Neural cell (in vitro differentiated cells): ENCODE measurements around the gene SMAGP. TPM values are rescaled to one million over a fixed set of nuclear protein-coding genes. Genes with fewer than 3 reads are reported as not detected.

ENCODE experiments used
- H2AFZ ChIP-seq: fragments of 200-600, 300-800 bp; sonication (generic), shearing (Covaris generic); 2 replicates; pipeline ENCODE4 v1.6.0; 2014; ENCODE audit warnings: low read depth, mild to moderate bottlenecking, antibody characterized with exemption, low read length, moderate library complexity
- H3F3A ChIP-seq: fragments of 200-600 bp; shearing (Covaris generic); 2 replicates; pipeline ENCODE4 v1.6.1; 2016; ENCODE audit warnings: mild to moderate bottlenecking, moderate library complexity, mixed read lengths, antibody characterized with exemption, low read length; ENCODE audit not compliant: insufficient read depth, poor library complexity, severe bottlenecking
- H3K27ac ChIP-seq: fragments of 200-600, 300-800 bp; sonication (generic), shearing (Covaris generic); 2 replicates; pipeline ENCODE4 v1.5.1; 2014; ENCODE audit warnings: mild to moderate bottlenecking, low read length, moderate library complexity
- H3K27me3 ChIP-seq: fragments of 300-800, 200-600 bp; sonication (generic), shearing (Covaris generic); 2 replicates; pipeline ENCODE4 v1.6.0; 2014; ENCODE audit warnings: mild to moderate bottlenecking, low read depth, low read length, moderate library complexity; ENCODE audit not compliant: insufficient read depth
- H3K36me3 ChIP-seq: fragments of 300-800, 200-600 bp; sonication (generic), shearing (Covaris generic); 2 replicates; pipeline ENCODE4 v1.5.1; 2014; ENCODE audit warnings: mild to moderate bottlenecking, antibody characterized with exemption, low read length, moderate library complexity; ENCODE audit not compliant: insufficient read depth
- H3K4me2 ChIP-seq: fragments of 300-800, 200-600 bp; sonication (generic), shearing (Covaris generic); 2 replicates; pipeline ENCODE4 v1.6.0; 2014; ENCODE audit warnings: mild to moderate bottlenecking, low read length
- H3K4me3 ChIP-seq: fragments of 300-800, 200-600 bp; sonication (generic), shearing (Covaris generic); 2 replicates; pipeline ENCODE4 v1.5.1; 2014; ENCODE audit warnings: mild to moderate bottlenecking, low read length, moderate library complexity
- H3K79me2 ChIP-seq: fragments of 200-600 bp; shearing (Covaris generic); replicated peaks from 2 replicates; pipeline ENCODE4 v1.6.0; 2014; ENCODE audit warnings: mild to moderate bottlenecking, low read length, moderate library complexity; ENCODE audit not compliant: insufficient read depth
- H3K9ac ChIP-seq: fragments of 300-800, 200-600 bp; sonication (generic), shearing (Covaris generic); 2 replicates; pipeline ENCODE4 v1.6.1; 2016; ENCODE audit warnings: mild to moderate bottlenecking, low read length, mixed read lengths
- H3K9me2 ChIP-seq: fragments of 200-600 bp; shearing (Covaris generic); 2 replicates; pipeline ENCODE4 v1.6.1; 2016; ENCODE audit warnings: mild to moderate bottlenecking, low read length, mixed read lengths; ENCODE audit not compliant: insufficient read depth
- H3K9me3 ChIP-seq: fragments of 200-600, 300-800 bp; sonication (generic), shearing (Covaris generic); 2 replicates; pipeline ENCODE4 v1.6.1; 2016; ENCODE audit warnings: mild to moderate bottlenecking, mixed run types, low read length, moderate library complexity, mixed read lengths
- H4K20me1 ChIP-seq: fragments of 200-600 bp; shearing (Covaris generic); 2 replicates; pipeline ENCODE4 v1.6.1; 2016; ENCODE audit warnings: mild to moderate bottlenecking, mixed run types; ENCODE audit not compliant: insufficient read depth
- CTCF ChIP-seq: fragments of 450-650 bp; IDR thresholded peaks from 2 replicates; pipeline ENCODE4 v1.5.1; 2014; ENCODE audit warnings: antibody characterized with exemption, mild to moderate bottlenecking, moderate library complexity; ENCODE audit not compliant: poor library complexity, severe bottlenecking
- EP300 ChIP-seq: fragments of 450-650 bp; conservative IDR thresholded peaks from 2 replicates; pipeline ENCODE4 v1.6.1; 2014; ENCODE audit warnings: antibody characterized with exemption, mild to moderate bottlenecking, moderate library complexity; ENCODE audit not compliant: poor library complexity, severe bottlenecking
- EZH2 ChIP-seq: fragments of 200-600, 300-800 bp; shearing (Covaris generic), sonication (generic); IDR thresholded peaks from 2 replicates; pipeline ENCODE4 v1.6.1; 2014; ENCODE audit warnings: antibody characterized with exemption, low read length, borderline replicate concordance, mild to moderate bottlenecking; ENCODE audit not compliant: insufficient read depth, poor library complexity, severe bottlenecking
- MXI1 ChIP-seq: fragments of 450-650 bp; conservative IDR thresholded peaks from 2 replicates; pipeline ENCODE4 v1.6.1; 2014; ENCODE audit warnings: antibody characterized with exemption, mild to moderate bottlenecking; ENCODE audit not compliant: poor library complexity, severe bottlenecking
- POLR2AphosphoS5 ChIP-seq: IDR thresholded peaks from 2 replicates; pipeline ENCODE4 v1.6.1; 2012
- RAD21 ChIP-seq: fragments of 450-650 bp; conservative IDR thresholded peaks from 2 replicates; pipeline ENCODE4 v1.6.1; 2014; ENCODE audit warnings: antibody characterized with exemption, mild to moderate bottlenecking, moderate library complexity
- SMC3 ChIP-seq: fragments of 450-650 bp; conservative IDR thresholded peaks from 2 replicates; pipeline ENCODE4 v1.6.1; 2014; ENCODE audit warnings: antibody characterized with exemption, mild to moderate bottlenecking, moderate library complexity; ENCODE audit not compliant: poor library complexity
- TAF1 ChIP-seq: IDR thresholded peaks from 2 replicates; pipeline ENCODE4 v1.6.1; 2012; ENCODE audit warnings: low read depth
- polyA plus RNA-seq: library from polyadenylated mRNA; depleted of rRNA; stranded (reverse); fragments of >200 nt; gene quantifications from 2 replicates; pipeline ENCODE4 v1.2.3, GENCODE V29; 2014
- TF ChIP-seq, protein P1 (sequence below): IDR thresholded peaks from 2 replicates; pipeline ENCODE4 v1.6.1; 2012; ENCODE audit warnings: borderline replicate concordance

The SMAGP gene
- polyA plus RNA-seq, 1 donor from 2014 or later, result not detected

- H4K20me1 ChIP-seq, result no peaks in the 10 kb centered on the region
- no peak overlapping the region for H3K27ac ChIP-seq
- no peaks in the 10 kb centered on the region for H3K9me3 ChIP-seq
- TF ChIP-seq MXI1 (no peak), RAD21 (no peak)
- H2AFZ ChIP-seq, result no peak overlapping the region
- H3K9me2 ChIP-seq, result no peaks in the 10 kb centered on the region
- H3K4me3 ChIP-seq, result no peak overlapping the region
- H3K79me2 ChIP-seq, result peaks cover 8% of the 10 kb centered on the region
- H3K27me3 ChIP-seq, result no peaks in the 10 kb centered on the region
- no peak overlapping the region for H3K4me2 ChIP-seq
- H3F3A ChIP-seq, result no peaks in the 10 kb centered on the region
- H3K36me3 ChIP-seq, result peaks cover 7% of the 10 kb centered on the region
- no peak overlapping the region for H3K9ac ChIP-seq
Observed at GRCh38 chr12:51210690-51211395, 59.4 kb downstream of the SMAGP start.

- no peak overlapping the region for H3K4me3 ChIP-seq
- peaks cover 7% of the 10 kb centered on the region for H3K36me3 ChIP-seq
- no peak overlapping the region for H3K27ac ChIP-seq
- TF ChIP-seq, protein P1, sequence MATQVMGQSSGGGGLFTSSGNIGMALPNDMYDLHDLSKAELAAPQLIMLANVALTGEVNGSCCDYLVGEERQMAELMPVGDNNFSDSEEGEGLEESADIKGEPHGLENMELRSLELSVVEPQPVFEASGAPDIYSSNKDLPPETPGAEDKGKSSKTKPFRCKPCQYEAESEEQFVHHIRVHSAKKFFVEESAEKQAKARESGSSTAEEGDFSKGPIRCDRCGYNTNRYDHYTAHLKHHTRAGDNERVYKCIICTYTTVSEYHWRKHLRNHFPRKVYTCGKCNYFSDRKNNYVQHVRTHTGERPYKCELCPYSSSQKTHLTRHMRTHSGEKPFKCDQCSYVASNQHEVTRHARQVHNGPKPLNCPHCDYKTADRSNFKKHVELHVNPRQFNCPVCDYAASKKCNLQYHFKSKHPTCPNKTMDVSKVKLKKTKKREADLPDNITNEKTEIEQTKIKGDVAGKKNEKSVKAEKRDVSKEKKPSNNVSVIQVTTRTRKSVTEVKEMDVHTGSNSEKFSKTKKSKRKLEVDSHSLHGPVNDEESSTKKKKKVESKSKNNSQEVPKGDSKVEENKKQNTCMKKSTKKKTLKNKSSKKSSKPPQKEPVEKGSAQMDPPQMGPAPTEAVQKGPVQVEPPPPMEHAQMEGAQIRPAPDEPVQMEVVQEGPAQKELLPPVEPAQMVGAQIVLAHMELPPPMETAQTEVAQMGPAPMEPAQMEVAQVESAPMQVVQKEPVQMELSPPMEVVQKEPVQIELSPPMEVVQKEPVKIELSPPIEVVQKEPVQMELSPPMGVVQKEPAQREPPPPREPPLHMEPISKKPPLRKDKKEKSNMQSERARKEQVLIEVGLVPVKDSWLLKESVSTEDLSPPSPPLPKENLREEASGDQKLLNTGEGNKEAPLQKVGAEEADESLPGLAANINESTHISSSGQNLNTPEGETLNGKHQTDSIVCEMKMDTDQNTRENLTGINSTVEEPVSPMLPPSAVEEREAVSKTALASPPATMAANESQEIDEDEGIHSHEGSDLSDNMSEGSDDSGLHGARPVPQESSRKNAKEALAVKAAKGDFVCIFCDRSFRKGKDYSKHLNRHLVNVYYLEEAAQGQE, result no peak
- TF ChIP-seq EZH2 (no peak), RAD21 (no peak), POLR2AphosphoS5 (no peak), CTCF (no peak), TAF1 (no peak), EP300 (no peak), MXI1 (no peak), SMC3 (no peak)
- no peaks in the 10 kb centered on the region for H3K9me2 ChIP-seq
- no peaks in the 10 kb centered on the region for H4K20me1 ChIP-seq
- no peaks in the 10 kb centered on the region for H3K27me3 ChIP-seq
- no peaks in the 10 kb centered on the region for H3K9me3 ChIP-seq
- no peak overlapping the region for H3K4me2 ChIP-seq
- H3K79me2 ChIP-seq, result no peaks in the 10 kb centered on the region
- H2AFZ ChIP-seq, result no peak overlapping the region
- H3K9ac ChIP-seq, result no peak overlapping the region
- no peaks in the 10 kb centered on the region for H3F3A ChIP-seq
Observed at GRCh38 chr12:51209259-51209658, 61.0 kb downstream of the SMAGP start.
